ENCODE results near the gene COQ9.

DNA sequence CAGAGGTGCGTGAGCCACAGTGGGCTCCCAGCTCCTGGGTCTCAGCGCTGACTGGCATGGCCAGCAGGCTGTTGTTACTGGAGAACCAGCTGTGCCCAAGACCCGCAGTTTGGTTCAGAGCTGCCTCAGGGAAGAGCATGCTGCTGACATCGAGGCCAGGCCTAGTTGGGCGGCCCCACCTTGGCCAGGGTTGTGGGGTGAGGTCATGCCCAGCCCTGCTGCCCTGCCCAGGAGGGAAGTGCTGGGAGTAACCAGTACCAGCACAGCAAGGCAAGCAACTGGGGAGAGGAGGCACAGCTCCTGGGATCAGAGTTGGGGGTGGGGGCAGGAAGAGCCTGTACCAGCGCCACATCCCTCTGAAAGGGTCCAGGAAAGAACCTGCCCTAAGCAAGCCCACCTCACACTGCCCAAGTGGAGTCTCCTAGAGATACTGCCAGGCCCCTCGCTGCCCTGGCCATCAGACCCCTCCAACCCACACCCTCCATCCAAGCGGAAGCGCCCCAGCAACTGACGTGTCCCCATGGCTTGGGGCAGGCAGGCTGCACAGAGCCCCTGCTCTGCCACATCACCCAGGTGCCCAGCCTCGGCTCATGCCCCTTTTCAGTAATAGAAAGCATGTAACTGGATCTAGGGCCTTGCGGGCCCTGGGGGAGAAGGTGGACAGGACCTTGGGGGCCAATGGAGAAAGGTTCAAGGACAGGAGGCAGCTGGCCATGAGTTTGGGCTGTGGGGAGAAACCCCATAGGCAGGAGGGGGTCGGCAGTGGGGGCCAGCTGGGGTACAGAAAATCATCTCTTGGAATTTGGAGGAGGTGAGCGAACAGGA is 38.0 kb downstream of the COQ9 start:
- TF ChIP-seq, protein P1, sequence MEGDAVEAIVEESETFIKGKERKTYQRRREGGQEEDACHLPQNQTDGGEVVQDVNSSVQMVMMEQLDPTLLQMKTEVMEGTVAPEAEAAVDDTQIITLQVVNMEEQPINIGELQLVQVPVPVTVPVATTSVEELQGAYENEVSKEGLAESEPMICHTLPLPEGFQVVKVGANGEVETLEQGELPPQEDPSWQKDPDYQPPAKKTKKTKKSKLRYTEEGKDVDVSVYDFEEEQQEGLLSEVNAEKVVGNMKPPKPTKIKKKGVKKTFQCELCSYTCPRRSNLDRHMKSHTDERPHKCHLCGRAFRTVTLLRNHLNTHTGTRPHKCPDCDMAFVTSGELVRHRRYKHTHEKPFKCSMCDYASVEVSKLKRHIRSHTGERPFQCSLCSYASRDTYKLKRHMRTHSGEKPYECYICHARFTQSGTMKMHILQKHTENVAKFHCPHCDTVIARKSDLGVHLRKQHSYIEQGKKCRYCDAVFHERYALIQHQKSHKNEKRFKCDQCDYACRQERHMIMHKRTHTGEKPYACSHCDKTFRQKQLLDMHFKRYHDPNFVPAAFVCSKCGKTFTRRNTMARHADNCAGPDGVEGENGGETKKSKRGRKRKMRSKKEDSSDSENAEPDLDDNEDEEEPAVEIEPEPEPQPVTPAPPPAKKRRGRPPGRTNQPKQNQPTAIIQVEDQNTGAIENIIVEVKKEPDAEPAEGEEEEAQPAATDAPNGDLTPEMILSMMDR (conservative IDR thresholded peaks at IDR 0.05 in 1 of 2, IDR thresholded peaks at IDR 0.05 in 1 of 2; ENCODE audit: low read depth in 1 of 2, low read length in 2 of 2): no peak
- TF ChIP-seq EZH2 (IDR thresholded peaks at IDR 0.05; ENCODE audit: low read length, missing control alignments): no peak

Measured in fibroblast of lung (primary cell).